Suppressor macrophage treated with lipopolysaccharide for 4 hours (primary cell): ENCODE data around the gene NANOS3.

Experiments
- DNase-seq: peaks from one replicate; pipeline ENCODE4 v3.0.0-alpha.2; 2020

The NANOS3 gene

DNA sequence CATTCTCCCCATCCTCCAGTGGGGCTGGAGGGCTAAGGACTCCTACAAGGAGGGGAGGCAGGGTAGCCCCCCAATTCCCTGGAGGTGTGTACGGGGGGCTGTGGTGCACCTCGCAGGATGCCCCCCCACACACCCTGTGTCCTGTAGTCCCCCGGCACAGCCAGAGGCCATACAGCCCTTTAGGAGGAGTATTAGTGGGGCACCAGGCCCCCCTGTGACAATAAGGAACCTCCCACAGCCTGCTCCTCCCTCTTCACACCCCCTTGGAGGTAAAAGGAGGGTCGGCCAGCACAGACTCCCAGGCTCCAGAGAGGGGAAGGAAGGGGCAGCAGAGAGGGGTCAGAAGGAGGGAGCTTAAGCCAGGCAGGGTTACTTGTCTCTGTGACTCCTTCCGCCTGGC, at the start of gene NANOS3:
Gene NANOS3 (plus strand): TSS at position 301 of the 400 bp plus-strand sequence. CDS start 115 bp downstream, outside the sequence.
- DNase-seq: no peak

DNA sequence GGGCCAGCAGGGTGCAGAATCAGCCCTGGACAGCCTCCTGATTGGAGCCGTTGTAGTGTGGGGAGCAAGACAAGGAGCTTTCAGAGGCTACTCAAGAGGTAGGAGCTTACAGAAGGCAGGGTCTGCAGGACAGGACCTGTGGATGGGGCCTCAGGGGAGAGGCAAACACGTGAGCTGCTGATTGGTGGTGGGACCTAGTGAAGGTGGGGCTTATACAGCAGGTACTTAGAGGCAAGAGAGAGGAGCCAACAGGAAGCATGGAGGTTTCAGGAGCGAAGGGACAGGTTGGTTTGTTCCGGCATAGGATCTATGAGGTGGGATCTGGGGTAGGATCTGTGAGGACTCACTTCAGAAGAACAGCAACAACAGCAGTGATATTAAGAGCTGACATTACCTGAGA, 49.3 kb upstream of the NANOS3 start:
- DNase-seq: no peak

DNA sequence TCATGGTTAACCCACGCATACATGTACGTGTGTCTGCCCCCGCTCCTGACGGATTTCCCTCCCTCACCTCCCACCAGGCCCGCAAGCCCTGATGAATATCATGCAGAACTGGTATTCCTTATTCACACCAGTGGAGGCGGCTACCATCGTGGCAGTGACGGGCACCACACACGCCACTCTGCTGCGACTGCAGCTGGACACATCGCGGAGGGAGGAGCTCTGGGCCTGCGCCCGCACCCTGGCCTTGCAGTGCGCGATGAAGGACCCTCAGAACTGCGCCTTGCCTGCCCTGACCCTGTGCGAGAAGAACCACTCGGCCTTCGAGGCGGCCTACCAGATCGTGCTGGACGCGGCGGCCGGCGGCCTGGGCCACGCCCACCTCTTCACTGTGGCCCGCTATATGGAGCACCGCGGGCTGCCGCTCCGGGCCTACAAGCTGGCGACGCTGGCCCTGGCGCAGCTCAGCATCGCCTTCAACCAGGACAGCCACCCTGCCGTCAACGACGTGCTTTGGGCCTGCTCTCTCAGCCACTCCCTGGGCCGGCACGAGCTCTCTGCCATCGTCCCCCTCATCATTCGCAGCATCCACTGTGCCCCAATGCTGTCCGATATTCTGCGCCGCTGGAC, 46.7 kb upstream of the NANOS3 start:
- DNase-seq: no peak

DNA sequence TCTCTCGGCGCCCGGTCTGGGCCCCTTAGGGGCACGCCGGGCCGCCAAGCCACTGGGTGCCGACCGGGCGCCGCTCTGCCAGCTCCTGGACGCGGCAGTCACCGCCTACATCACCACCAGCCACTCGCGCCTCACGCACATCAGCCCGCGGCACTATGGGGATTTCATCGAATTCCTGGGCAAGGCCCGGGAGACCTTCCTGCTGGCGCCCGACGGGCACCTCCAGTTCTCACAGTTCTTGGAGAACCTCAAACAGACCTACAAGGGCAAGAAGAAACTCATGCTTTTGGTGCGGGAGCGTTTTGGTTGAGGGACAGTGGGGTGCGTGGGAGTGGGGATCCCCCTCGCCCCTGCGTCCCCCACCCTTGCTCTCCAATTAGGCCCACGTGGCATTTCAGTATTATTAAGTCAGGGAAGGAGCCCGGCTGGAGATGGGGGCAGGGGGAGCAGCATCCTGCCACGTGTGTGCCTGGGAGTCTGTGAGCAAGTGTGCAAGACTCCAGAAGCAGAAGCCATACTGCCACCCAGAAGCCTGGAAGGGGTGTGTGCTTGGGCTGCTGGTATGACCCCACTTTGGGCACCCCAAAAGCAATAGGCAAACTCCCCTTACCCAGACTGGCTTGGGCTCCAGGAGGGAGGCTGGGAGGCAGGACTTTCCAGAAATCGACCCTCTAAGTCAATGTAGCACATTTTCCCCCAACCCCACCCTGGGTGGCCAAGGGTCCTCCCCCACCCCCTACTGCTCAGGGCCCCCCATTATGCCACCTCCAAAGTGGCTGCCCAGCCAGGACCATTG, 46.0 kb upstream of the NANOS3 start:
- DNase-seq: no peak

DNA sequence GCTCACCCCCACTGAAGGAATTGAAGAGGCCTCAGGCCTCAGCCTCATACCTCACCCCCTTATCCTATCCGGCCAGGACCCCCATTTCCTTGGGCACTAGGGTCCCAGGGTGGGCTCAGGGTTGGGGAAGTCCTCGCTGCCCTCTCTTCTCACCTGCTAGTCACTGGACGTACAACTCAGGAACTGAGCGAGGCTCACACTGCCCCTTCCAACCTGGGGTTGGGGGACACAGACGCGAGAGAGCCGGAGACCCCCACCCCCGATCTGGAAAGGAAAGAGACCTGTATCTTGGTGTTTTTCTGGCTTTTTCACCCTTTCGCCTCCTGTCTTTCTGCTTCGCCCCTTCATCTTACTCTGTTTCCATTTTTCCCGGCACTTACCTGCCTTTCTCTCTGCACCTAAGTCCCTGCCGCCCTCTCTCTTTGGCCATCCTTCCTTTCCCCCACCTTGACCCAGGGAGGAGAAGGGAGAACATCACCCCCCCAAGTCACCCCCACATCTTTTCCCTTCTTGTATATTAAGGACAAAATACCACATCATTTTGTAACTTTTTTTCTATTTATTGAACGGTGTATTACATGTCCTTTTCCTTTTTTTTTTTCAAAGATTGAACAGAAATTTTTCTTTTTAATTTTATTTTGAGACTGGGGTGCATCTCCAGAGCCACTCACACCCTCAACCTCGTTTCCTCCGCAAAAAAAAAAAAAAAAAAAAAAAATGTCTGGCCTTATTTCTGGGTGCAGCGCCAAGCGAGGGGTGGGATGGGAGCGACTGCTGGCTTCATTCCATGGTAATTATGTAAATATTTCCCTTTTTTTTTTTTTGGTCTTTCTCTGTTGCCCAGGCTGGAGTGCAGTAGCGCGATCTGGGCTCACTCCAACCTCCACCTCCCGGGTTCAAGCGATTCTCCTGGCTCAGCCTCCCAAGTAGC, 45.1 kb upstream of the NANOS3 start:
- no peak for DNase-seq

DNA sequence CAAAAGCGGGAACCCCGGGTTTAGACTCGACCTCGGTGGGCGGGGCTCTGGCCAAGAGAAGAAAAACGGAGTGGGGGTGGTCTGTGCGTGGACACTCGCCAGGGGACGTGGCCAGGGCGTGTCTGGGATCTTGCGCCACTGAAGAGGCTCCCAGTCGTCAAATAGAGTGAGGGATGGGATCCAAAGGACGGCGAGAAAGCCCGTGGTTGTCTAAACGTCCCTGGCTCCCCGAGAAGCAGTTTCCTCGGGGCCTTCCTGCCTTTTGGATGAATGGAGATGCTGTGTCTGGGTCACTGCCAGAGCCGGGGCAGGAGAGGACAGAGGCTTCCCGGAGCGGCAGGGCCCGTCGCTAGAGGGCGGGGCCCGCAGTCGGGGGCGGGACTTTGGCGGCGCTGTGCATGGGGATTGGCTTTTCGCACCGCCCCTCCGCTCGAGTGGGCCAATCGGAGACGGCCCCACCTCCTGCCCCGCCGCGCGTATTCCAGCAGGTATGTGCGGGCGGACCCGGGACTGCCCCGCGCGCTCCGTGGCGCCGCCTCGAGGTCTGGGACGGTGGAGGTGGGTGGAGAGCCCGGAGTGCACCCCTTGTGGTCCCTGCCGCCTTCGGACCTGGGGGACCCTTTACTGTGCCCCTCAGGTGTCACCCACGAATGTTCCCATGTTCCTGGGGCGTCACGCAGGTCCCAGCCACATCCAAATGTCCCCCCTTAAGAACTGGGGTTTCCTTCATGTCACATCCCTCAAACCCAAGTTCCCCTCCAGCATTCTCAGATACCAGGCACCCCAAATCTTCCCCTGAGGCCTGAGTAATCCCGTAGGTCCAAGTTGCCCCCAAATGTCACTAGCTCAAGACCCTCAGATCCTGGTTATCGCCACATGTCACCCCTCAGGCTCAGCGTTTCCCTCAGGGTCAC, 43.3 kb upstream of the NANOS3 start:
- peak; percentile 87 for DNase-seq

DNA sequence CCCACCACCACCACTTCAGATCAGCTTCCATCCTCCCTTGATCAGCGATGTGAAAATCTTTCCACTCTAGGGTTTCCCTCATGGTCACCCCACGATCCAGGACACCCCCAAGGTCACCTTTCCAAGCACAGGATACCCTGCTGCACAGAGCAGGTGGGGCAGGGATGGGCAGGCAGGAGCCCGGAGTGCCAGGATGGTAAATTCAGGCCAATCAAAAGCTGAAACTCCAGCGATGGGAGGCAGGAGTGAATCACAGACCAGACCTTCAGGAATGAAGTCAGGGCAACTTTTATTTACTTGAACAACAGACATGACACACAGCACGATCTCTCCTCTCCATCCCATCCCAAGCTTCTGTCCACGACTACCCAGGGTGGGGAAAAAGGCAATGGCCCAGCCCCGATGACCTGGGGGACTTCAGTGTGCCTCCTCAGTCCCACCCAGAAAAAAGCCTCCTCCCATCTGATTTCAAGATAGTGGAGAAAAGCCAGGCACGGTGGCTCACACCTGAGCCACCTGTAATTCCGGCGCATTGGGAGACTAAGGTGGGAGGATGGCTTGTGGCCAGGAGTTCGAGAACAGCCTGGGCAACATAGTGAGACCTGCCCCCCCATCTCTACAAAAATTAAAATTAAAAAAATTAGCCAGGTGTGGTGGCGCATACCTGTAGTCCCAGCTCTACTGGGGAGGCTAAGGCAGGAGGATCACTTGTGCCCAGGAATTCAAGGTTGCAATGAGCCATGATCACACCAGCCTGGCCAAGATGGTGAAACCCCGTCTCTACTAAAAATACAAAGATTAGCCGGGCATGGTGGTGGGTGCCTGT, 42.5 kb upstream of the NANOS3 start:
- DNase-seq: no peak

DNA sequence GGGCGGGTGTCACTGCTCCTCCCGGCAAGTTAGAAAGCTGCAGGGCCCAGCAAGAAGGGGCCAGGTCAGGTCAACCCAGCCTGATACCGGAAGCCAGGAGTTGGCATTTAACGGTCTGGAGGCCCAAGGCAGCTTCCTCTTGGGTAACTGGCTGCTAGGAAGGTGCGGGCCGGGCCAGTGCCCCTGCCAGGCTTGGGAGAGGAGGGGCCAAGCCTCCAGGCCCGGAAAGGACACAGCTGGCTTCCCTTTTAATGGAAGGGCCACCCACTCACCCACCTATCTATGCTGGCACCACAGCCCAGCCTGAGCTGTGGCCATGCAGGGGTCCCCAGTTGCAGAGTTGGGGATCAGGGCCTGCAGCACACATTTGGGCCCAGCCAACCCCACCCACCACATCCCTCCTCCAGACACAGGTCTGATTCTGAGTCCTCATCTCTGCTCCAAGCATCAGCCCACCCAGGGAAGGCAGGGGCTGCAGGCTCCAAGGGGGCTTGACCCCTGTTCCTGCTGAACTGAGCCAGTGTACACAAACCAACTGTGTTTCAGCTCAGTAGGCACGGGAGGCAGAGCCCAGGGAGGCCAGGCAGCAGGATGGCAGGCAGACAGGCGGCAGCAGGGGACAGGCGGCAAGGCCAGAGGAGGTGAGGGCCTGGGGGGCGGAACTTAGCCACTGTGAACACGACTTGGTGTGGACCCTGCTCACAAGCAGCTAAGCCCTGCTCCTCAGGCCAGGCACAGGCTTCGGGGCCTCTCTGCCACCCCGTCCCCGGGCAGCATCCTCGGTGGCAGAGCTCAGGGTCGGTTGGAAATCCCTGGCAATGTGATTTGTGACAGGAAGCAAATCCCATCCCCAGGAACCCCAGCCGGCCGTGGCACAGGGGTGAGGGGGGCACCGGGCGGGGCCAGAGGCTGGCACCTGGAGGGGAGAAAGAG, 40.9 kb upstream of the NANOS3 start:
- DNase-seq: peak; percentile 71

DNA sequence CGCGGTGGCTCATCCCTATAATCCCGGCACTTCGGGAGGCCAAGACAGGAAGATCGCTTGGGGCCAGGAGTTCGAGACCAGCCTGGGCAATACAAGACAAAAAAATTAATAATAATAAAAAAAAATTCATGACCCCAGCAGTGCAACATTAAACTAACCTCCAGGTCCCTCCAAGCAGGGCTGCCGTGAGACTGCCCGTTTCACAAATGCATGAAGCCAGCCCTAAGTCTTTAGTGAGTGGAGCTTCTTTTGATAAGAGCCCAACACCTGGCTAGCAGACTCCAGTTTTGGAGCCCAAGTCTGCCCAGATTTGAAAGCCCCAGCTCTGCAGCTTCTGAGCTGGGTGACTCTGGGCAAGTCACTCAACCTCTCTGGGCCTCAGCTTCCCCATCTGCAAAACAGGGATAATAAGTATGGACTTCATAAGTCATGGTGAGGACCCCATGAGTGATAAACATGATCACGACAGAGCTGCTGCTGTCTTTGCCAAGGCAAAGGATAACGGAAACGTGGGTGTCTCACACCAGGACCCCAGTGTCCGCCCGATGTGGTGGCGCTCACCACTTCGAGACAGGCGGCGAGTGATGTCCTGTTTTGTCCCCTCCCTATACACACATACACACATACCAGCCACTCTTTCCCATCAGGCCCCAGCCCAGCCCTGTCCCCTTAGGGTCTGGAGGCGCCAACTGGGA, 38.4 kb upstream of the NANOS3 start:
- DNase-seq: peak; percentile 10

DNA sequence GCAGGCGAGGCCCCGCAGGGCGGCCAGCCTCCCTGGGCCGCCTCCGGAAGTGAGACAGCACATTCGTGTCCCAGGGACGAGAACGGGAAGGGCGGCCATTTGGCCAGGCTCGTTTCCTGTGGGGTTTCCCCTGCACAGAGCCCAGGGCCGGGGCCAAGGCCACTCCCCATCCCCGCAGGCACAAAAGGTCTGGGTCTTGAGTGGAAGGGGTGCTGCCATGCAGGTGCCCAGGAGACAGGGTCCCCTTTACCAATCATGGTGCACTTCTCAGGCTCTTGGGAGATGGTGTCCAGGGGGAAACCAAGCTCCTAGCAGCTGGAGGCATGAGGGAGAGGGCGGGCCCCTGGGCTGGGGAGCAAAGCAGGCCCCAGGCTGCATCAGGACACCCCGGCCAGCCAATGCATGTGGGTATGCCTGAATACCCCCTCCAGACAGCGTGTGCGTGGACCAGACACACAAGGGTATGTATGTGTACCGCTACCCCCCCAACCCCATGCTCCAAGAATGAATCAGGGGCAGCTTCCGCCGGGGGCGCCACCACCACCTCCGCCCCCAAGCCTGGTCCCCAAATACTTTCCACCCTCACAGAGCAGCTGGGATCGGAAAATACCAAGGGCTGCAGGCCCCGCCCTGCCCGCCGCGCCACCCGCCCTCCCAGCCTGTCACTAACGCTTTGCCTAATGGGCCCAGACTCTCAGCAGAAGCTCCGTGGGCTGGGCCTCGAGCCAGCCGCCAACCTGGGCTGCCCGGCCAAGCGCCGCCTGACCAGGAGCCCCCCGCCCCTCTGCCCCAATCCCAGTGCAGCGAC, 37.6 kb upstream of the NANOS3 start:
- DNase-seq: peak; percentile 96

DNA sequence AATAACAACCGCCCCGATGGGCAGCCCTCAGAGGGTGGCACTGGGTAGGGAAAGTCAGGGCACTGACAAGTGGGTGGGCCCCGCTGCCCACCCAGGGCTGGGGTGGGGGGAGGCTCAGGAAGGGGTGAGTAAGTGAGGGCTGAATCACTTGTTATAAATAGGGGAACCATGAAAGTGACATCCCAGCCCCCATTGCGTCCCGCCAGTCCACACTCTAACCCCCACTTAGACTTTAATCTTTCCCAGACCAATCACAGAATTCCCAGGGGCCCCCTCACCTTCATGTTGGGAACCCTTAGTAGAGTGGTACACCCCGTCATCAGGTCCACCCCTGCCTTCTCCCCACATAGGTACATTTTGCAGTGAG, 37.0 kb upstream of the NANOS3 start:
- DNase-seq: no peak

DNA sequence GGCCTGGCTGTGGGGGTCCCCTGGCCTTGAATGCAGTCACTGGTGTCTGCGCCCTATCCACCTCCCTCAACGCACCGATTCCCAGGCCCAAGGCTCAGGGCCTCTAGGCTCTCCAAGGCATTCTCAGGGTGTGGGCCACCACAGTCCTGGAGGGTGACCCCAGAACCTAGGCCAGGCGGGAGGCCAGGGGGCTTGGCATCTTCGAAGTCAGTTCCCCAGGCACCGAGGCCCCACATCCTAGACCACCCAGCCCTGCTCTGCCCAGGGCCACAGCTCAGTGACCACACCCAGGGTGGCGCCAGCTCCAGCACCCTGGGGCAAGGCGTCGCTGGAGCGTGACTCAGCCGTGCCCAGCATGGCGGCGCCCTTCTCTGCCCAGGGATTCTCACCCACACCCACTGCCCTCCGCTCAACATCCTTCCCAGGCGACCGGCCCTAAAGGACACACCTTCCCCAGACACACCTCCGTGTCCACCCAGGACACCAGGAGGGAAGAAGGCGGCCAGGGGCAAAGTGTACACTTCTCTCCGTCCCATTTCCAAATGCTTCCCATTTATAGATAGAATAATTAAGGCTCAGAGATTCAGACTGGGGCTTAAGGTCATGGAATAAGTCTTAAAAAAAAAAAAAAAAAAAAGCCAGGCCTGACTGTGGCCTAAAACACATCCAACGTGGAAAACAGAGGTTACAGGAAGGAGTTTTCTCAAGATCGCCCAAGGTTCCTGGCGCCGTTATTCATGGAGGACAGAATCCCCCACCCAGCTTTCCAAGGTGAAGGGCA, 36.4 kb upstream of the NANOS3 start:
- DNase-seq: peak; percentile 79

DNA sequence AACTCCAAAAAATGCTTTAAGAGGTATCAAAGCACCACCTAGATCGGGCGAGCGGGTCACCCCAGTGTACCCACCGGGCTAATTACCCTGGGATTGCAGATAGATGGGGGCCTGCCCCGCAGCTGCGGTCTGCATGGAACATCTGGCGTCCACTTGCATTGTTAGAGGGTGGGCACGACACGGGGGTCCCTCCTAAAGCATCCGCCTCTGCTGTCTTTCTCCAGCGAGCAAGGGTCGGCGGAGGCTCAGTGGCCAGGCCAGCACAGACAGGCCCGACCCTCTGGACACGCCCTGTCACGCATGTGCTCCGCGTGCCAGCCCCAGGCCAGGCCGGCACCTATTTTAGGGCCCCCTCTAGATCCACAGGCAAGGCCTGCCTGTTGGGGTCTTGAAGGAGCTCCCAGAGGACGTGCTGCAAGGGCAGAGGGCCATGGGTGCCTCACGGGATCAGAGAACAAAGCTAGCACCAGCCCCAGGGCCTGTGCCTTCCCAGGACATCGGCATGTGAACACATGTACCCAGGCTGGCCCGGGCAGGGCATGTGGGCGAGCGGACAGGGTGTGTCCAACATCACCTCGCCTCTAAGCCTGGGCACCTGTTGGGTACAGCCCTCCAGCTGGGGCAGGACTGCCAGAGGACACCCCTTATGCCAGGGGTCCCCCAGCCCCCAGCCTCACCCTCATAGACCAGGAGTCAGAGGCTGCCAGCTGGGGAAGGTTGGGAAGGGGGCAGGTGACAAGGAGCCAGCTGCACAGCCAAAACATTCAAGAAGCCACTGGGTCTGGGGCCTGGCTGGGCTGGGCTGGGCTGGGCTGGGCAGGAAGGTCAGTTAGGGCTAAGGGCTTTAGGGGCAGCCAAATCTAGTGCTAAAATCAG, 35.6 kb upstream of the NANOS3 start:
- peak; percentile 52 for DNase-seq

DNA sequence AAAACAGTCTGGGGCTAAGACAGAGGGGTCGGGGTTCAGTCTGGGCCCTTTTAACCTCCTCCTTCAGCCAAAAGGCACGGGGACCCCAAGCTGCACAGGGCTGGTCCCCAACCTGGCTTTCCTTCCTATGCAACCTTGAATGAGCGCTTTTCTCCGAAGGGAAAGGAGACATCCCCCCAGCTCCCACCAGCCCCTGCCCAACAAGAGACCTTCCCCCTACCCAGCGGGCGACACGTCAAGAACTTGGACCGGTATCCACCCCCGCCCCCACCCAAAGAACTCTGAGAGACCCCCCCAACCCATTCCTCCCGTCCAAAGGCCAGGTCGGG, 35.0 kb upstream of the NANOS3 start:
- DNase-seq: no peak

DNA sequence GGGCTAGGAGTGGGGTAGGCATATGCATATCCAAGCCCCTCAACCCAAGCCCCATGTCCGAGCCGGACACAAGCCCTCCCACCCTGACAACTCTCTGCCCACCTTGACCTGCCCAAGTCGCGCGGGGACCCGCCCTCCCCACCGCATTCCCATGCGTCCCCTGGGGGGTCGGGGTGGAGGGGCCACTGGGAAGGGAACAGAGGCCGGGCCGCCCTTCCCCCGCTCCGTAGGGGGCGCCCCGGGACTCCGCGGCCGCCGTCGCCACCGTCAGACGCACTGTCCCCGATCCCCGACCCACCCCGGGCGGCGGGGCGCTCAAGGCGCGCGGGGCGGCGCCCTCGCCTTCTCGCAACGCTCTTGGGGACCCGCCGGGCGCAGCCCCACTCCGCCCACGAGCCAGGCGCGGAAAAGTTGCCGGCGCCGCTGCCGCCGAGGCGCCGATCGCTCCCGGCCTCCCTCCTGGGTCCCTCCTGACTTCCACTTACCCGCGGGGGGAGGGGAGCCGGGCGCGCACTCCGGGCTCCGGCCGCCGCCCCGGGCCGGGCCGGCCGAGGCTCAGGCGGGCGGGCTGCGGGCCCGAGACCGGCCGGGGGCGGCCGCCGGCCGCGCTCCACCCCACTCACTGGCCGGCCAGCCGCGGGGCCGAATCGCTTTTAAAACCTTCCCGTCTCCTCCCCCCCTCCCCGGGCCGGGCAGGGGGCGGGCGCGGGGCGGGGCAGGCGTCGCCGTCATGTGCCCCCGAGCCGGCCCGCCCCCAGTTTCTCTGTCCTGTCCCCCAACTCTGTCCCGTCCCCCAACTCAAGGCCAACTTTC, 34.4 kb upstream of the NANOS3 start:
- DNase-seq: peak; percentile 90
